Colonic mucosa (tissue), 4 donors: Measurements from ENCODE around the gene SH2D2A. TPM values are rescaled to one million over a fixed set of nuclear protein-coding genes. Genes with fewer than 3 reads are reported as not detected.

Experiments used
- DNase-seq: peaks from one replicate; pipeline ENCODE4 v3.0.0-alpha.2; 2020
- H3K27ac ChIP-seq: fragments of 200-600 bp; one replicate; pipeline ENCODE4 v1.8.0; 2021
- H3K27me3 ChIP-seq: fragments of 200-600 bp; one replicate; pipeline ENCODE4 v1.8.0; 2021
- H3K36me3 ChIP-seq: fragments of 200-600 bp; one replicate; pipeline ENCODE4 v1.8.0; 2021
- H3K4me1 ChIP-seq: fragments of 200-600 bp; one replicate; pipeline ENCODE4 v1.8.0; 2021; ENCODE audit warnings: mild to moderate bottlenecking
- H3K4me3 ChIP-seq: fragments of 200-600 bp; one replicate; pipeline ENCODE4 v1.8.0; 2021
- H3K9ac ChIP-seq, 2 donors: one replicate each; pipeline ENCODE4 v1.7.0; 2013; ENCODE audit warnings: control low read depth in 2 of 2, low read depth in 2 of 2, low read length in 2 of 2
- H3K9me3 ChIP-seq: fragments of 200-600 bp; one replicate; pipeline ENCODE4 v1.8.0; 2021
- intact Hi-C: fragments of 100-400 bp; cut with DNase I; formaldehyde crosslinking; loops from one replicate; pipeline ENCODE4 v1.14.1; 2022
- total RNA-seq, 2 donors: library from RNA; stranded (reverse); fragmentation: NEBNext Ultra II Directional in 1 of 2; extraction: Animal tissue kit (Norgen Biotek cat#: 25700) in 1 of 2; gene quantifications; one replicate each; pipeline ENCODE4 v1.2.1, GENCODE V29; 2021
- TF ChIP-seq, protein P1 (sequence below): fragments of 200-600 bp; IDR thresholded peaks from one replicate; pipeline ENCODE4 v1.8.0; 2022; ENCODE audit warnings: antibody characterized with exemption, mild to moderate bottlenecking
- donor health status: healthy.
- donor health status: DM: no; HTN: no; CAD: no.
- donor health status: DM: no; HTN: no; CAD: no.

SH2D2A gene
- total RNA-seq, 2 donors from 2014 or later: 1.9 to 3.1 TPM

DNA sequence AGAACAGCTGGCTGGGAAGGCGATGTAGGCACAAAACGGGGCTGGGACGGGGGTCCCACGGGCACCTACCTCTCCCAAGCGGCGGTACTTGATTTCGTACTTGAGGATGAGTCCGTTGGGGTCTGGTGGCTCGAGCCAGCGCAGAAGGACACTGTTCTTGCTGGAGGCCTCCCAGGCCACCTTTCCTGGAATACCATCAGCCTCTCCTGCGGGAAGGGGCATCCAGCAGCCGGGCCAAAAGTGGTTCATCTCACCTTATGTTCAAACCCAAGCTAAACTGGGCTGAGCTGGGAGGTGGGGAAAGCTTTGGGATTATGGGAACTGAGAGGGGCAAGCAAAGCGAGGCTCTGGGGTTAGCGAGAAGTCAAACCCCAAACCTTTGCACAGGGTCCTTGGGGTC is 28.0 kb upstream of the SH2D2A start:
- TF ChIP-seq, protein P1, sequence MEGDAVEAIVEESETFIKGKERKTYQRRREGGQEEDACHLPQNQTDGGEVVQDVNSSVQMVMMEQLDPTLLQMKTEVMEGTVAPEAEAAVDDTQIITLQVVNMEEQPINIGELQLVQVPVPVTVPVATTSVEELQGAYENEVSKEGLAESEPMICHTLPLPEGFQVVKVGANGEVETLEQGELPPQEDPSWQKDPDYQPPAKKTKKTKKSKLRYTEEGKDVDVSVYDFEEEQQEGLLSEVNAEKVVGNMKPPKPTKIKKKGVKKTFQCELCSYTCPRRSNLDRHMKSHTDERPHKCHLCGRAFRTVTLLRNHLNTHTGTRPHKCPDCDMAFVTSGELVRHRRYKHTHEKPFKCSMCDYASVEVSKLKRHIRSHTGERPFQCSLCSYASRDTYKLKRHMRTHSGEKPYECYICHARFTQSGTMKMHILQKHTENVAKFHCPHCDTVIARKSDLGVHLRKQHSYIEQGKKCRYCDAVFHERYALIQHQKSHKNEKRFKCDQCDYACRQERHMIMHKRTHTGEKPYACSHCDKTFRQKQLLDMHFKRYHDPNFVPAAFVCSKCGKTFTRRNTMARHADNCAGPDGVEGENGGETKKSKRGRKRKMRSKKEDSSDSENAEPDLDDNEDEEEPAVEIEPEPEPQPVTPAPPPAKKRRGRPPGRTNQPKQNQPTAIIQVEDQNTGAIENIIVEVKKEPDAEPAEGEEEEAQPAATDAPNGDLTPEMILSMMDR: no peak
- peaks cover 51% of the 10 kb centered on the region for H3K27me3 ChIP-seq
- no peaks in the 10 kb centered on the region for H3K9me3 ChIP-seq
- H3K27ac ChIP-seq: no peak overlapping the region
- DNase-seq: no peak
- no peak overlapping the region for H3K4me3 ChIP-seq
- H3K36me3 ChIP-seq: no peaks in the 10 kb centered on the region
- intact Hi-C loops: no loop called here
- H3K4me1 ChIP-seq: no peaks in the 10 kb centered on the region
- H3K9ac ChIP-seq: no peak overlapping the region

GRCh38 chr1:156844102-156844501 is 27.5 kb upstream of the SH2D2A start:
- TF ChIP-seq, protein P1: no peak
- no peak for DNase-seq
- Histone ChIP-seq H3K36me3 (no peaks in the 10 kb centered on the region), H3K9me3 (no peaks in the 10 kb centered on the region), H3K27ac (no peak overlapping the region), H3K9ac (no peak overlapping the region), H3K4me3 (no peak overlapping the region), H3K27me3 (peaks cover 50% of the 10 kb centered on the region), H3K4me1 (no peaks in the 10 kb centered on the region)
- intact Hi-C loops: no loop called here

DNA sequence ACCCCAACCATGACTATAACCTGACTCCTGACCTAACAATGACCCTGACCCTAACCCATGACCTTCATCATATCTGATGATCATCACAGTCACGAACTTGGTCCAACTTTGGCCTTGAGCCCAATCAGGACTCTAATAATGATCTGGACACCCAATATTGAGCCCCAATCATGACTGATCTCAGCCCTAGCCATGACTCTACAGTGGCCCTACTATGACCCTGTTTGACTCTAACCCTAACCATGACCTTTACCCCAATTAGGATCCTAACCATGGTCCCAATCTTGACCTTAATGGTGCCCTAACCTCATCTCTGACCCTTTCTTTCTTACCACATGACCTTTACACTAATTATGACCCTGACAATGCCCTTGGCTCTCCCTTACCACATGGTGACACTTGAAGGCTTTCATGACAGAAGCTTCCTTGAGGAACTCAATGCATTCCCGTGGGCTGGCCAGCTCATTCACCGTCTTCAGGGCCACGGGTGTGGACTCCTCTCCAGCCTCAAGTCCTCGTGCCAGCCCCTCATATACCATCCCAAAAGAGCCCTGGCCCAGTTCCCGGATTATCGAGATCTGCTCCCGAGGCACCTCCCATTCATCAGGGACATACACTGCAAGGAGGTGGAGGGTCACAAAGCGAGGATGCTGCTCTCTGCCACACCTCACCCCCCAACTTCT is 26.1 kb upstream of the SH2D2A start:
- H3K4me1 ChIP-seq: no peaks in the 10 kb centered on the region
- no peak overlapping the region for H3K27ac ChIP-seq
- peaks cover 39% of the 10 kb centered on the region for H3K27me3 ChIP-seq
- intact Hi-C loops: no loop called here
- H3K4me3 ChIP-seq: no peak overlapping the region
- TF ChIP-seq, protein P1: no peak
- H3K9me3 ChIP-seq: no peaks in the 10 kb centered on the region
- no peak overlapping the region for H3K9ac ChIP-seq
- DNase-seq: no peak
- no peaks in the 10 kb centered on the region for H3K36me3 ChIP-seq

- H3K9ac ChIP-seq: no peak overlapping the region
- TF ChIP-seq, protein P1: no peak
- H3K4me3 ChIP-seq: no peak overlapping the region
- H3K27ac ChIP-seq: no peak overlapping the region
- peaks cover 30% of the 10 kb centered on the region for H3K27me3 ChIP-seq
- DNase-seq: no peak
- no peaks in the 10 kb centered on the region for H3K9me3 ChIP-seq
- intact Hi-C loops: no loop called here
- no peaks in the 10 kb centered on the region for H3K4me1 ChIP-seq
- H3K36me3 ChIP-seq: no peaks in the 10 kb centered on the region
Observed at GRCh38 chr1:156841295-156841855, 24.7 kb upstream of the SH2D2A start.

DNA sequence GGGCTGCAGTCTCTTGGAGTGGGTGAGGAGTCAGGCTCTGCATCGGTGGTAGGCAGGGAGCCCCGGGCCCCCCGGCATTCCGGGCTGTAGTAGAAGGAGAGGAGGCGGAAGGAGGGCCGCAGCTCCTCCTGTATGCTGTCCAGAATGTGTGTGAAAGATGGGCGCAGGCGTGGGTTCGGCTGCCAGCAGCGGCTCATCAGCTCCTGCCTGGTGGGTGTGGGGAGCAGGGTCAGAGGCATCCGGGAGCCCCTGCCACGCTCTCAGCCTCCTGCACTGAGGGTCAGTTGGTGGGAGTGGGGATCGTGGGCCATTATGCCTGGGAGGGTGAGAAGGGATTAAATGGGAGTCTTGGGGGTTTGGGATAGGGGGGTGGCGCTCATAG is 24.2 kb upstream of the SH2D2A start:
- intact Hi-C loops: no loop called here
- Histone ChIP-seq H3K4me1 (no peaks in the 10 kb centered on the region), H3K9me3 (no peaks in the 10 kb centered on the region), H3K4me3 (no peak overlapping the region), H3K27ac (no peak overlapping the region), H3K36me3 (no peaks in the 10 kb centered on the region), H3K9ac (no peak overlapping the region), H3K27me3 (peaks cover 26% of the 10 kb centered on the region)
- DNase-seq: no peak
- TF ChIP-seq, protein P1: no peak
